Measurements from ENCODE around the gene LSM14A. TPM values are rescaled to one million over a fixed set of nuclear protein-coding genes. Genes with fewer than 3 reads are reported as not detected.

The LSM14A gene
- total and polyA plus RNA-seq, 2 of the 13 experiments (the other 11 are each of a cell fraction or from before 2014, with no cell fraction given): 77.0 to 83.6 TPM

- TF ChIP-seq E2F1 (CRISPR knock-in tag; IDR thresholded peaks at IDR 0.05) (no peak), ARNTL (CRISPR knock-in tag; IDR thresholded peaks at IDR 0.05) (no peak), ZNF350 (CRISPR knock-in tag; IDR thresholded peaks at IDR 0.05; ENCODE audit: borderline replicate concordance, low read depth) (no peak), ZNF784 (CRISPR knock-in tag; IDR thresholded peaks at IDR 0.05; ENCODE audit: borderline replicate concordance) (no peak)
Measured at GRCh38 chr19:34273121-34273520, 100.8 kb downstream of the LSM14A start (continued).

- Histone ChIP-seq H2AFZ (ENCODE audit: low read length) (no peak overlapping the region), H3K4me3 (replicated peaks in 1 of 3; ENCODE audit: insufficient read depth in 1 of 3, low read depth in 2 of 3, low read length in 3 of 3) (peak overlapping the region in 1 of 3 experiments; percentile 2; a peak in 1 of 6 replicates), H3K27ac (ENCODE audit: extremely low read length, insufficient read depth, low read length) (peak overlapping the region; percentile 60), H3K4me1 (ENCODE audit: insufficient read depth, low read length) (peaks cover 44% of the 10 kb centered on the region), H3K79me2 (ENCODE audit: insufficient read depth, low read length) (peaks cover 46% of the 10 kb centered on the region), H3K27me3 (ENCODE audit: control insufficient read depth in 1 of 2, insufficient read depth in 2 of 2, low read length in 2 of 2) (no peaks in the 10 kb centered on the region), H4K20me1 (ENCODE audit: insufficient read depth, low read length) (no peaks in the 10 kb centered on the region; the same call in none of the 2 replicates), H3K4me2 (ENCODE audit: low read depth, low read length) (peak overlapping the region; percentile 44), H3K9ac (ENCODE audit: insufficient read depth, low read depth, low read length) (peak overlapping the region; percentile 44), H3K9me3 (ENCODE audit: low read length) (no peaks in the 10 kb centered on the region), H3K36me3 (replicated peaks in 1 of 2; ENCODE audit: control insufficient read depth in 1 of 2, insufficient read depth in 2 of 2, low read length in 2 of 2) (peaks cover 2 to 4% of the 10 kb centered on the region in 2 experiments; a peak in 1 of 5 replicates)
- FAIRE-seq (no peak), ATAC-seq (peak; percentile 71), DNase-seq (ENCODE audit: low spot score) (no peak)
- WGBS (ENCODE audit: low lambda C conversion rate): 81% methylated on average over 7 of the region's 7 CpGs
- BruUV-seq (replicated peaks): no TSS peak
- ChIA-PET CTCF (ENCODE audit: low intra/inter-chr PET ratio, low total read pairs) (no interaction called here), POLR2A (no interaction called here)
- no peak for TF ChIP-seq ZFP41 (CRISPR knock-in tag; IDR thresholded peaks at IDR 0.05; ENCODE audit: borderline replicate concordance)
- TF ChIP-seq ATF7 (IDR thresholded peaks at IDR 0.05): 0 out of 2 replicates have a peak, but pooled peaks have one; percentile 19
- TF ChIP-seq ATF7 (CRISPR knock-in tag; IDR thresholded peaks at IDR 0.05): no peak
- intact Hi-C loops (cut with micrococcal nuclease; ENCODE audit: unreplicated experiment): no loop called here
- in situ Hi-C loops (cut with HindIII; ENCODE audit: extremely low pct_ligation_motif_present, low pct_unique_long_range_greater_than_20kb): no loop called here
Measured at GRCh38 chr19:34274284-34274826, 102.1 kb downstream of the LSM14A start.
